ENCODE measurements around the gene ATP5F1B.

Gene ATP5F1B

GRCh38 chr12:56645201-56645716 lies 525 bp downstream of the ATP5F1B start:
- FAIRE-seq = no peak

GRCh38 chr12:56644654-56645053 lies 1.1 kb downstream of the ATP5F1B start:
- no peak for FAIRE-seq

- FAIRE-seq = no peak
Measured at GRCh38 chr12:56641219-56641618, 4.6 kb downstream of the ATP5F1B start.

GRCh38 chr12:56637621-56638020 lies 8.2 kb downstream of the ATP5F1B start:
- FAIRE-seq = no peak

- FAIRE-seq = peak; percentile 74
Measured at GRCh38 chr12:56636675-56637540, 8.9 kb downstream of the ATP5F1B start.

- no peak for FAIRE-seq
Measured at GRCh38 chr12:56635806-56636674, 9.7 kb downstream of the ATP5F1B start.

GRCh38 chr12:56634837-56635791 lies 10.7 kb downstream of the ATP5F1B start:
- FAIRE-seq = no peak

- FAIRE-seq = no peak
Measured at GRCh38 chr12:56634242-56634836, 11.4 kb downstream of the ATP5F1B start.

DNA sequence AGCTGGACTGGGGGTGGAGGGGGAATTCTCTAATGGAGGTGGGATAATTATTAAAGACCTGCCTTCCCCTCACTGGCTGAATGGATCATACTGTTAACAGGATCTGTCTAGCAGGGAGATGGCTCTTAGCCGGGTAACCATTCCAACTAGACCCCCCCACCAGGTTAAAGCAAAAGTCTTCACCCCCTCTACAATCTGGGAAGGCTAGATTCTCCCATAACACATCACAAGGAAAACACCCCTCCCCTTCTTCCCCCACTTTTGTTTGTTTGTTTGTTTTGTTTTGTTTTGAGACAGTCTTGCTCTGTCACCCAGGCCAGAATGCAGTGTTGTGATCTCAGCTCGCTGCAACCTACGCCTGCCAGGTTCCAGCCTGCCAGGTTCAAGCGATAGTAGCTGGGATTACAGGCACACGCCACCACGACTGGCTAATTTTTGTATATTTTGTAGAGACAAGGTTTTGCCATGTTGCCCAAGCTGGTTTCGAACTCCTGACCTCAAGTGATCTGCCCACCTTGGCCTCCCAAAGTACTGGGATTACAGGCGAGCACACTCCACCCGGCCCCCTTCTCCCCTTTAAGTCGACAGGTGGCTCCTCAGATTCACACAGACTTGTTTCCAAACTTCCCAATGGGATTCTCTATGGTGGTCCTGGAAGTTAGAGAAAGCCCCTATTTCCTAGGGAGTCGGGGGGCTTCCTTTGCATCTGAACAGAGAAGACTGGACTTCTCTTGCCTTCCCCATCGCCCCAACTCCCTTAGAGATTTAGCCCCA lies 12.1 kb downstream of the ATP5F1B start:
- no peak for FAIRE-seq

- FAIRE-seq = no peak
Measured at GRCh38 chr12:56632701-56633467, 12.9 kb downstream of the ATP5F1B start.

- no peak for FAIRE-seq
Measured at GRCh38 chr12:56631790-56632700, 13.7 kb downstream of the ATP5F1B start.

DNA sequence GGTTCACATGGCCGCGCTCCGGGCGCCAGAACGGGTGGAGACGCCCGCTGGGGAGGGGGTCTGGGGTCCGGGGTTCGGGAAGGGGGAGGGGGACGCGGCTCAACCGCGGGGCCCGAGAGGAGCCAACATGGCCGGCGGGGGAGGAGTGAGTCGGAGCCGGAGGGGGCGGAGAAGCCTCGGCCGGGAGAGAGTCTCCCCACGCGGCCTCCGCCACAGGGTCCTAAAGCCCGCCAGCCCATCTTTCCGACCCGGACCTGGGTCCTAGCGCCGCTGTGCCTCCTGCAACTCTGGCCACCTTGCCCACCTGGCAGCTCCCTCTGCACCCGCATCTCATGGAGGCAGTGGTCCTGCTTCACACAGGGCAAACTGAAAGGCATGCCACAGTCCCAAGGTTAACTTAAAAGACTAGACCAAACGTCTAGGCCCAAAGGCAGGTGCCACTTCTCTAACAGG lies 15.6 kb downstream of the ATP5F1B start, which contains the start of gene BAZ2A:
Gene BAZ2A (minus strand): TSS at position 147 of the 453 bp plus-strand sequence. CDS start 12,796 bp downstream, outside the sequence.
- FAIRE-seq = no peak

DNA sequence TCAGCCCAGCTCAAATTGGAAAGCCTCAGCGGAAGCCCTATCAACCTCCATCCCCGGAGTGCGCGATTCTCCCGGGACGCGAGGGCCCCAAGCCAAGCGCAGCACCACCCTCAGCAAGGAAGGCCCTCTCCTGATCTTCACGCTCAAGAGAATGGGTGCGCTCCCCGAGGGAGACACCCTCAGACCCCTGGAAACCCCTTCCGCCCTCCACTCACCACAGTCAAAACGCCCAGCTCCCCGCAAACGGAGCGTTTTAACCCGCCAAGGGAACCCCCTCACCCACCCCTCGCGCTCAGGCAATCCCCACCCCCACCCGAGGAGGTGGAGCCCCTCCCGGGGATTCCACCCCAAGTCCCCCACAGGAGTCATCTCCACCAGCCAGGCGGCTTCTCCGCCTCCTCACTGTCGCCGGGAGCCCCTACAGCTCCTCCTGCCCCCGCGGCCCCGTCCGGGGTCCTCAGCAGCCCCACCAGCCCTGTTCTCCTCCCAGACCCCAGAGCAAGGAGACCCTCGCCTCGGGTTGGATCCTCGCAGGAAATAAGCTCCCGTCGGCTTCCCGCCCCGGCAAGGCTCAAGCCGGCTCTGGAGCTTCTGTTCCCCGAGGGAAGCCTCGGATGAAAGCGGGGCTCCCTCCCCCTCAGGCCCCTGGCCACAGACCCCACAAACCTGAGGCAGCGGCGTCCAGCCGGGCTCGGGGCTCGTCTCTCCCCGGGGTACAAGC lies 16.2 kb downstream of the ATP5F1B start:
- no peak for FAIRE-seq

GRCh38 chr12:56628671-56629458 lies 16.9 kb downstream of the ATP5F1B start:
- FAIRE-seq = no peak

DNA sequence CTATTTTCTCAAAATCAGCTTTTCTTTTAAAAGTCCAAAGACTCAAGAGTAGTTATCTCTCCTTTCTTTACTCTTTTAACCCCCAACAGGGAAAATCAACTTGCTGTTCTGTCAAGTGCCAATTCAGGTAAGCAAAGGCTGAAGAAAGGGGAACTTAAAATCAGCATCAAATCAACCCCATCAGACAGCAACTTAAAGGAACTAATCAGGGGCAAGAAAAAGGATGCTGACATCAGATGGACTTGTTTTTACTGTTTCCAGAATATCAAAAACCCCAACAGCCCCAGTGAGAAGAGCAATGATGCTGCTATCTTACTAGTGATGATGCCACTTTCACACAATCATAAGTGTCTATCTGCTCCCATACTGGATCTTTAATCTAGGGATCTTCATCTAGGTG lies 19.1 kb downstream of the ATP5F1B start:
- FAIRE-seq = no peak

DNA sequence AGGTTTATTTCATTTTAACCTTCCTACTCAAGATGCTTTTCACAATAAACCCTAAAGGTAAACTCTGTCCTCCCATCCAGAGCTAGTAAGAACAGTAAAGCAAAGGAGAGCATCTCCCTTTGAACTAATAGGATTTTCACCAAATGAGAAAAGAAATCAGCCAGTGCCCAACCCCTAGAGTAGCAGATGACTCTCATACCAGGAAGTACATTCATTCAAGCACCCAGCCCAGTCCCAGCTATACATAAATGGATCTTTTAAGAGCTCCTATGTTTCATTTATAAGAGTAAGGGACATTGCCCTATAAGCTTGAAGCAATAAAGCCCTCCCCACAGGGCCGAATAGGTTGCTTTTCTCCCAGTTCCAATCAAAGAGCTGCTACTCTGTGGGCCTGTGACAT lies 23.2 kb downstream of the ATP5F1B start:
- FAIRE-seq = no peak

- FAIRE-seq = no peak
Measured at GRCh38 chr12:56616925-56617324, 28.9 kb downstream of the ATP5F1B start.
